ENCODE data around the gene DNAJC27.

DNA sequence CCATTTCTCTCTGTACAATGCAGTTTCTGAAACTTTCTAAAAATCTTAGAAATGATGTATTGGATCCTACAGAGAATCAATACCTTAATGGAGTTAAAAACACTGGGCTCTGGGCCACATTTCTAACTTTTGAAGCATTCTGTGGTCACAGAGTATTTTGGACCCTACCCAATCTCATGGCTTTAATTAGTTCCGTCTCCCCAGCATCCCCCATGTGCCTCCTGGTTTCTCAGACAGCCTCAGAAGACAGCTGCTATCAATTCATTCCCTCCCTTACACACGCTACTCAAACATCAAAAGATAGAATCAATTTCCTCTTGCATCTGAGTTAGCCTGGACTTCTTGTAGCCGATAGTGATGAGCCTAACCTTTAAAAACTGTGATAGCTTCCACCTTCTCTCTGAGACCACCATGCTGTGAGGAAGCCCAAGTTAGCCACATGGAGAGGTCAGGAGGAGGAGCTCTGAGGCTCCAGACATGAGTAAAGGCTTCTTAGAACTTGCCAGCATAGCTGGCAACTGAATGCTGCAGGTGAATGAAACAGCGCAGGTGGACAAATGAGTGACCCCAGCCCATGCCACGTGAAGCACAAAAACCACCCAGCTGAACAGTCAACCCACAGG is 62.1 kb downstream of the DNAJC27 start:
- TF ChIP-seq, protein P1, sequence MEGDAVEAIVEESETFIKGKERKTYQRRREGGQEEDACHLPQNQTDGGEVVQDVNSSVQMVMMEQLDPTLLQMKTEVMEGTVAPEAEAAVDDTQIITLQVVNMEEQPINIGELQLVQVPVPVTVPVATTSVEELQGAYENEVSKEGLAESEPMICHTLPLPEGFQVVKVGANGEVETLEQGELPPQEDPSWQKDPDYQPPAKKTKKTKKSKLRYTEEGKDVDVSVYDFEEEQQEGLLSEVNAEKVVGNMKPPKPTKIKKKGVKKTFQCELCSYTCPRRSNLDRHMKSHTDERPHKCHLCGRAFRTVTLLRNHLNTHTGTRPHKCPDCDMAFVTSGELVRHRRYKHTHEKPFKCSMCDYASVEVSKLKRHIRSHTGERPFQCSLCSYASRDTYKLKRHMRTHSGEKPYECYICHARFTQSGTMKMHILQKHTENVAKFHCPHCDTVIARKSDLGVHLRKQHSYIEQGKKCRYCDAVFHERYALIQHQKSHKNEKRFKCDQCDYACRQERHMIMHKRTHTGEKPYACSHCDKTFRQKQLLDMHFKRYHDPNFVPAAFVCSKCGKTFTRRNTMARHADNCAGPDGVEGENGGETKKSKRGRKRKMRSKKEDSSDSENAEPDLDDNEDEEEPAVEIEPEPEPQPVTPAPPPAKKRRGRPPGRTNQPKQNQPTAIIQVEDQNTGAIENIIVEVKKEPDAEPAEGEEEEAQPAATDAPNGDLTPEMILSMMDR (IDR thresholded peaks at IDR 0.05): no peak
- no peak for TF ChIP-seq POLR2A (IDR thresholded peaks at IDR 0.05)
